ENCODE data around the gene FXYD1.
"Not testable (repeated sequence)": the region's sequence is repeated elsewhere in the genome, so short reads cannot be mapped to it uniquely, and the experiment has no call there.

The FXYD1 gene

GRCh38 chr19:35141837-35142605 lies 3.4 kb downstream of the FXYD1 start:
- no peak for DNase-seq (ENCODE audit: low read depth in 1 of 2, low spot score in 1 of 2)

DNA sequence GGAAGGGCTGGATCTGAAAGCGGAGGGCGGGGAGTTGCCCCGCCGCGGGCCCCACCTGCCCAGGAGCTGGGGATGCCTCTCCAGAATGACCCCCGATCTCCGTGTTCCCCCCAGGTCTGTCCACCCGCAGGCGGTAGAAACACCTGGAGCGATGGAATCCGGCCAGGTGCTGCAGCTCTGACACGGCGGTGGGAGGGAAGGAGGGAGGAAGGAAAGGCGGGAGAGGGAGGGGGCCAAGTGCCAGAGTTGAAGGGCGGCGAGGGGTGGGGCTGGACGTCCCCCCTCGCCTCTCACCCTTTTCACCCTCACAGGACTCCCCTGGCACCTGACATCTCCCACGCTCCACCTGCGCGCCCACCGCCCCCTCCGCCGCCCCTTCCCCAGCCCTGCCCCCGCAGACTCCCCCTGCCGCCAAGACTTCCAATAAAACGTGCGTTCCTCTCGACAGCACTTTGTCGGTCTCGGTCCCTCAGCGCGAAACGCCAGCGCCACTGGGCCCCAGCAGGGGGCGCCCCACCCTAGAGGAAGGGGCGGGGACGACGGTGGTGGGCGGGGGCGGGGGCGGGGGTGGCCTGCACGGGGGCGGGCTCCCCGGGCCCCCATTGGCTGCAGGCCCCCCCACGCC lies 4.1 kb downstream of the FXYD1 start:
- DNase-seq (ENCODE audit: low read depth in 1 of 2, low spot score in 1 of 2) = peak; percentile 57 to 59

DNA sequence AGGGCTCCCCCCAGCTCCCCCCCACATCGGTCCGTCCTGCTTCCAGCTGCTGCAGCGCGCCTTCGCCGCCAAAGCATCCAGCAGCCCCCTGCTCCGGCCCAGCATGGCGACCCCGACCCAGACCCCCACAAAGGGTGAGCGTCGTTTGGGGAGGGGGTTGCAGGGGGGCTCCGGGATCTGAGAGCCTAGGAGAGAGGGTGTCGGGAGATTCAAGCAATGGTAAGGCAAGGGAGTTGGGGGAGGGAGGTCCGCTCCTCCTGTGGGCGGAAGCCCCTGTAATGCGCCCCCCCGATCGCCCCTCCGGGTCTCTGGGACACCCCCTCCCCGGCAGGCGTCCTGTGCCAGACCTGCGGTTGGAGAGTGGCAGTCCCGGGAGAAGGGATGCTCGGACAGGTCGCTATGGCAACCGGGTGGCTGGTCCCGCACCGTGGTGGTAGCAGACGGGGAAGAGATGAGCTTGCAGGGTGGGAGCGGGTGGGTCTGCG lies 4.6 kb downstream of the FXYD1 start, which contains the start of gene FXYD7:
Gene FXYD7 (plus strand): TSS at position 25 of the 485 bp plus-strand sequence. CDS start 79 bp downstream, at position 104.
- no peak for DNase-seq (ENCODE audit: low read depth in 1 of 2, low spot score in 1 of 2)

GRCh38 chr19:35143818-35144217 lies 5.2 kb downstream of the FXYD1 start:
- DNase-seq (ENCODE audit: low read depth in 1 of 2, low spot score in 1 of 2) = no peak

DNA sequence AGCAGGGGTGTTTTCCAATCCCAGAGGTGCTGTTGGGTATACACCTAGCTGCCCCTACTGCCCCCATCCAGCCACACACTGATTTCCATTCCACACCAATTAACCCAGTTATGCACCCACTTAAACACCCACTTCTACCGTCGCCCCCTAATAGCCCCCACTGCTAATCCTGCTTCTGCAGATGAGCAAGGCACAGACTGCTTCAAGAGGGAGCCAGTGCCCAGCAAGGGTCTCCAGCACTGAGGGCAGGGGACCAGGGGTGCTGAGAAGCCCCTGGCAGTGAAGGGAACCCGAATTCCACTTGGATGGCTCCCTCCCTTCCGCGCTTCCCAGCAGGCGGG lies 5.6 kb downstream of the FXYD1 start:
- DNase-seq (ENCODE audit: low read depth in 1 of 2, low spot score in 1 of 2) = no peak

- DNase-seq (ENCODE audit: low read depth in 1 of 2, low spot score in 1 of 2) = no peak
Measured at GRCh38 chr19:35144600-35145436, 6.2 kb downstream of the FXYD1 start.

DNA sequence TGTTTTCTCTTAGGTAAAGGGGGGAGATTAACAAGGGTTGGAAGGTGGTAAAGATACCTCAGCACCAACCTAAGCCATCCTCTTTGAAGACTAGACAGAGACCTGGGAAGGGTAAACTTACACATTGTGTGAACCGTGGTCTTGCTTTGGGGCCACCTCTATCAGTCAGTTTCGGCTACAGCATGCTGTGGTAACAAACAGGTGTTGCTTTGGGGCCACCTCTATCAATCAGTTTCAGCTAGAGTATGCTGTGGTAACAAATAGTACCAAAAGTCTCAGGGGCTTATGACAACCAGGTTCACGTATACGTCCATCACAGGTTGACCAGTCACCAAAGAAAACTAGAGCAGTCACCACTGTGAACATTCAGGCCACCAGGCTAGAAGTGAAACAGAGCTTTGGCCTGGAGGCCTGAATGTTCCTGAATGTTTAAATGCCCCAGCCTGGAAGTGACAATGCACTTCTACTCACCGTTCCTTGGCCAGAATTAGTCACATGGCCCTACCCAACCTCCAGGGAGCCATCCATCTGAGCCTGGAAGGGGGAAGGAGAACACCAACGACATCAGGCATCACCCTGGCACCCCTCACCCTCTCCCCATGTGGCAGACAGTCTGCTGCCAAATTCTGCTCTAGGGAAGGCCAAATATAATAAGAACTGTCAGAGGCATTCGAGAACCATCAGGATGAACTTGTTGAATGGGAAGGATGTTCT lies 8.3 kb downstream of the FXYD1 start:
- DNase-seq (ENCODE audit: low read depth in 1 of 2, low spot score in 1 of 2) = no peak

GRCh38 chr19:35149463-35149862 lies 10.8 kb downstream of the FXYD1 start:
- DNase-seq (ENCODE audit: low read depth in 1 of 2, low spot score in 1 of 2) = no peak

DNA sequence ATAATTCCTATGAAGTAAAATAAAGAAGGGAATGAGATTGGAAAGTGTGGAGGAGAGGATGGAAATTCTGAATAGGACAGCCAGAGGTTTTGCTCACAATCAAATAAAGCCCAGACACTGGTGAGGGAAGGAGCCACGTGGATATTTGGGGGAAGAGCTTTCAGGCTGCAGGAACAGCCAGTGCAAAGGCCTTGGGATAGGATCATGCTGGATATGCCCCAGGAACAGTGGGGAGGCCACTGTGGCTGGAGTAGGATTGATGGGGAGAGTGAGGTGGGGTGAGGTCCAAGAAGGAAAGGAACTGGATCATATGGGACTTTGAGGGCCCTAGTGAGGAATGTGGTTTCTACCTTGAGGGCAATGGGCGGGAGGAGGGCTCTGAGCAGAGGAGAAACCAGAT lies 11.8 kb downstream of the FXYD1 start:
- no peak for DNase-seq (ENCODE audit: low read depth in 1 of 2, low spot score in 1 of 2)

GRCh38 chr19:35151273-35152065 lies 12.8 kb downstream of the FXYD1 start:
- DNase-seq (ENCODE audit: low read depth in 1 of 2, low spot score in 1 of 2) = no peak

- DNase-seq (ENCODE audit: low read depth in 1 of 2, low spot score in 1 of 2) = not testable (repeated sequence)
Measured at GRCh38 chr19:35153129-35153522, 14.5 kb downstream of the FXYD1 start.

GRCh38 chr19:35153701-35154524 lies 15.3 kb downstream of the FXYD1 start:
- DNase-seq (ENCODE audit: low read depth in 1 of 2, low spot score in 1 of 2) = peak; percentile 55 to 65

DNA sequence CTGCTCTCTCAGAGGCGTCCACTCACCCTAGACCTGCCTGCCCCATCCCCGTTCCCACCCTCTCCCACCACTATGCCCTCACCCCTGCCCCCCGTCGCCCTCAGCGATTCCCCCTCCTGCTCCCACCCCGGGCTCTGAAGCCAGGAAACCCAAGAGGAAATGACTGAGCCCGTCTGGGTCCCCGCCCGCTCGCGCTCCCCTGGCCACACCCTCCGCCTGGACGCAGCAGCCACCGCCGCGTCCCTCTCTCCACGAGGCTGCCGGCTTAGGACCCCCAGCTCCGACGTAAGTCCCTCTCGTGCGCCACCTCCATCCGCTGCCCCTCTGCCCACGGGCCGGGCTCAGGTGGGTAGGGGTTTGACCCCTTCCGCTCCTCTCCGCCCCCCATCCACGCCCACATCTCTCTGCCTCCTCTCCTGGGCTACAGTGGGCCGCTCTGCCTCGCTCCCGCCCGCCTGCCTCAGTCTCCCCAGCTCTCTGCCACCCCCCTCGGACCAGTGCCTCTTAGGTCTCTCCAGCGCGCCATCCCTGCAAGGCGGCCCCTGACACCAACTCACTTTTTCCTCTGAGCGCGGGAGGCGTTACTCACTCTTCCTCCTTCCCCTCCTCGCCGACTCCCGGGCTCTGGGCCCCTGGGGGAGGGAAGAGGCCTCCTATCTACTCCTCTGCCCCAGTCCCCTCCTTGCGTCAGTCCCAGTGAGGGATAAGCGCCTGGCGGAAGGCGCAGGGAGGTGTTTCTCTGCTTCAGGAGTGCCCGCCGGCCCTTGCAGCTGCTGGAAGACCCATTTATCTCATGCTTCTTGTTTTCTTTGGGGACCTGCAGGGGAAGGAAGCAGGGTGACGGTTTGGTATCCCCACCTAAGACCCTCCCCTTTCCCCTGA lies 16.1 kb downstream of the FXYD1 start, which contains the start of gene FXYD5:
Gene FXYD5 (plus strand): TSS at position 211 of the 882 bp plus-strand sequence. CDS start 816 bp downstream, outside the sequence.
- peak; percentile 50 to 68 for DNase-seq (ENCODE audit: low read depth in 1 of 2, low spot score in 1 of 2)

DNA sequence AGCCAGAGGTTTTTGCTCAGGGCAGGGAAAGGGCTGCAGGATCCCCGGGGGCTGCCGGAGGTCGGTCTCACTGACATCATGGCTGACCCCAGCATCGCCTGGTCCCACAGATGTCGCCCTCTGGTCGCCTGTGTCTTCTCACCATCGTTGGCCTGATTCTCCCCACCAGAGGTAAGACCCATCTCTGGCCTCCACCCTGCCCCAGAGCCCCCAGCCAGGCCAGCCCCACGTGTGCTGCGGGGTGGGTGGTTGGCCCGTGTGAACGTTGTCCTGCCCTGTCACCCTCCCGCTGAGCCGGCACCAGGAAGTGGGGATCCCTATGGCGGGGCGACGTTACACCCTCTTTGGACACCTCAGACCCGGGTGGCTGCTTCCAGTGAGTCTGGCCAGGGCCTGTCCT lies 16.8 kb downstream of the FXYD1 start:
- no peak for DNase-seq (ENCODE audit: low read depth in 1 of 2, low spot score in 1 of 2)

DNA sequence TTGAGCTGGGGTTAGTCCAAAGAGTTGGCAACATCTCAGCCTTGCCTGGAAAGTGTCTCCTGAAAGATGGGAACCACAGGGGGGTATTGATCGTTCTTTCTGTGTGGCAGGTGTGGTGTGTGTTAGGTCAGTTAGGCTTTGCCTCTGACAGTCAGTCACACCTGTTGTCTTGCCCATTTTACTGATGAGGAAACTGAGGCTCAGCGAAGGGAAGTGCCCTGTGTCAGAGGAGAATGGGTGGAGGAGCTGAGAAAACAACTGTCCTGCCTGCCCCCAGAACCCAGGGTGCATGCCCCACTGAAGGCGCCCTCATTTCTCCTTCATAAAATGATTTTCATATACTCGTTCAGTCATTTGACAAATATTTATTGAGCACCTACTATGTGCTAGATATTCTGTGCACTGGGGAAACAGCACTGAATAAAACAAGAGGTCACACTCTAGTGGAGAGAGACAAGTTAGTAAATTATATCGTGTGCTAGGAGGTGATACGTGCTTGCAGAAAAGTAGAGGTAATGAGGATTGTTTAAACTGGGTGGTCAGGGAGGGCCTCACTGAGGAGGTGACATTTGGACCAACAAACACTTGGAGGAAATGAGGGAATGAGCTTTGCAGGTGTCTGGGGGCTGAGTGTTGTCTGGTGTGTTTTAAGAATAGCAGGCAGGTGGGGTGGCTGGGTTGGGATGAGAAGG lies 17.5 kb downstream of the FXYD1 start:
- no peak for DNase-seq (ENCODE audit: low read depth in 1 of 2, low spot score in 1 of 2)

- DNase-seq (ENCODE audit: low read depth in 1 of 2, low spot score in 1 of 2) = no peak
Measured at GRCh38 chr19:35156673-35157014, 18.0 kb downstream of the FXYD1 start.

DNA sequence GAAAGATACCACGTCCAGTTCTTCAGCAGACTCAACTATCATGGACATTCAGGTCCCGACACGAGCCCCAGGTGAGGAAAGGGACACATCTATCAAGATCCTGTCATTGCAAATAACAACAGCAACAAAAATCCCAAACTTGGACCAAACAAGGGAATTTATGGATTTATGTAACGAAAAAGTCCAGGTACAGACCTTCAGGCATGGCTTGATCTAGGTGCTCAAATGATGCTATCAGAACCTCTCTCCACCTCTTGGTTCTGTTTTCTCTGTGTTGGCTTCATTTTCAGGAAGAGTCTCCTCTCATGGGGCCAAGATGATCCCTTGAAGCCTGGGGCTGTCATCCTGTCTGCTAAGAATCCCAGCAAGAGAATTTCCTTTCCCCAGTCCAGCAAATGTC lies 18.8 kb downstream of the FXYD1 start:
- no peak for DNase-seq (ENCODE audit: low read depth in 1 of 2, low spot score in 1 of 2)

- no peak for DNase-seq (ENCODE audit: low read depth in 1 of 2, low spot score in 1 of 2)
Measured at GRCh38 chr19:35159606-35160005, 21.0 kb downstream of the FXYD1 start.
